ENCODE data around the gene CPNE5.

DNA sequence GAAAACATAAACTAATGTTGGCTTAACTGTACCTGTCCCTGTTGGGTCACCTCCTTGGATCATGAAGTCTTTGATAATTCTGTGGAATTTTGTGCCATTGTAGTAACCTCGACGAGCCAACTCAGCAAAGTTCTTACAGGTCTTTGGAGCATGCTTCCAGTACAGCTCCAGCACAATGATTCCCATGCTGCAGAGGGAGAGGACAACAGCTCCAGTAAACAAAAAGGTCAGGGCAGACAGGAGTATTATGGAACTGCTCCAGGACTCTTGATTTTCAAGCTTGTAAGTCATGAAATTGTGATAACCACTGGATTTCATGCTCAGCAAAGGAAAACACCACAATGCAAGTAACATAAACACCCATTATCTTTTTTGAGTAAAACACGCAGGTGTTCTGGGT, 32.4 kb upstream of the CPNE5 start:
- TF ChIP-seq, protein P1, sequence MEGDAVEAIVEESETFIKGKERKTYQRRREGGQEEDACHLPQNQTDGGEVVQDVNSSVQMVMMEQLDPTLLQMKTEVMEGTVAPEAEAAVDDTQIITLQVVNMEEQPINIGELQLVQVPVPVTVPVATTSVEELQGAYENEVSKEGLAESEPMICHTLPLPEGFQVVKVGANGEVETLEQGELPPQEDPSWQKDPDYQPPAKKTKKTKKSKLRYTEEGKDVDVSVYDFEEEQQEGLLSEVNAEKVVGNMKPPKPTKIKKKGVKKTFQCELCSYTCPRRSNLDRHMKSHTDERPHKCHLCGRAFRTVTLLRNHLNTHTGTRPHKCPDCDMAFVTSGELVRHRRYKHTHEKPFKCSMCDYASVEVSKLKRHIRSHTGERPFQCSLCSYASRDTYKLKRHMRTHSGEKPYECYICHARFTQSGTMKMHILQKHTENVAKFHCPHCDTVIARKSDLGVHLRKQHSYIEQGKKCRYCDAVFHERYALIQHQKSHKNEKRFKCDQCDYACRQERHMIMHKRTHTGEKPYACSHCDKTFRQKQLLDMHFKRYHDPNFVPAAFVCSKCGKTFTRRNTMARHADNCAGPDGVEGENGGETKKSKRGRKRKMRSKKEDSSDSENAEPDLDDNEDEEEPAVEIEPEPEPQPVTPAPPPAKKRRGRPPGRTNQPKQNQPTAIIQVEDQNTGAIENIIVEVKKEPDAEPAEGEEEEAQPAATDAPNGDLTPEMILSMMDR (IDR thresholded peaks at IDR 0.05), result no peak
- TF ChIP-seq EP300 (IDR thresholded peaks at IDR 0.05), result no peak
